GM19025 (cell line): ENCODE data around the gene MPC1.
A peak's percentile ranks its signal among the peaks of the same experiment; 100 is the strongest.
"Not testable (repeated sequence)": the region's sequence is repeated elsewhere in the genome, so short reads cannot be mapped to it uniquely, and the experiment has no call there.

Experiments used
- ATAC-seq: cut with Tn5 transposase; IDR thresholded peaks from one replicate; pipeline ENCODE4 v1.9.1; 2021; ENCODE audit warnings: mild to moderate bottlenecking, low read depth, moderate library complexity; ENCODE audit not compliant: unreplicated experiment

Gene MPC1

DNA sequence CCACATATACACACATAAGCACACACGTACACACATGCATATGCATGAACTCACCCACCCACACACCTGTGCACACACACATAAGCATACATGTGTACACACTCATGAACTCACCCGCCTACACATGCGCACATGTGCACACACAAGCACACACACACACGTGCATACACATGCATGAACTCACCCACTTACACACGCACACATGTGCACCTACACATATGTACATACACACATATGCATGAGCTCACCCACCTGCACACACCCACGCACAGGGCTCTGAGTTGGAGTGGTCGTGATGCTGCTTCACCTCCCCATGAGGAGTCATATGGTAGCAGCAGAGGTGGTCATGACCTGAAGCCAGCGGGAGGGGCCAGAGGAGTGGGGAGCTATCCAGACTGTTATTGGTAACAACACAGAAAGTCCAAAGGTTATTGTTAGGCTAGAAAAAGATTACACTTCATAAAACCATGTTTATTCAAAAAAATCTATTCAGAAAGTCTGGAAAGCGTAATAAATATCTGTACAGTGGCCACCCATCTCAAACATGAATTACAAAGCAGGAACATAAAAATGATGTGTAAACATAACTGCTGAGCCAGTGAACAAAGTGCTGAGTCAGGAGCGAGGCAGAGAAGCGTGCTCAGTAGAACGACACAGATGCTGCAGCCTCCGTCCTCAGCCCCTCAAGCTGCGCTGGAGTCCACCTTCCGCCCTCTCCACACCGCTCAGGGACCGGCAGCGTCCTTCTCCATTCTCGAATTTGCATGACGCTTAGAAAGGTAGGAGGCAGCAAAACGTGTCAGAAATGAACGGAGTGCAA lies 26.4 kb upstream of the MPC1 start:
- ATAC-seq: no peak

DNA sequence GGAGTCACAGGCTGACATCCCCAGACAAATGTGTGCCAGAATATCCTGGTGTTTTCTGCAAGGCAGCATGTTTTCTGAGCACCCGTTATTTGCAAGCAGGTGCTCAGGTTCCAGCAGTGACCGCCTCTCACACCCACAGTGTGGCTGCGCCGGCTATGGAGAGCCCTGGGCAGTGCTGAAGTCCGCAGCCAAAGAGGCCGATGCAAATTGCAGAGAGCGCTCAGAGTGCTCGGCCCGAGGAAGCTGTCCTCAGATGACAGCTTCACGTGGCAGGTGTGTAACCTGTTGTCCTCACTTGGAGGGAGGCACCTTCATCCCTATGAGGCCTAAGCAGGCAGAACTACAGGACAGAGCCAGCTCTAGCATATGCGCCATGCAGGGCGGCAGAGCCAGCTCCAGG lies 23.5 kb upstream of the MPC1 start:
- no peak for ATAC-seq

DNA sequence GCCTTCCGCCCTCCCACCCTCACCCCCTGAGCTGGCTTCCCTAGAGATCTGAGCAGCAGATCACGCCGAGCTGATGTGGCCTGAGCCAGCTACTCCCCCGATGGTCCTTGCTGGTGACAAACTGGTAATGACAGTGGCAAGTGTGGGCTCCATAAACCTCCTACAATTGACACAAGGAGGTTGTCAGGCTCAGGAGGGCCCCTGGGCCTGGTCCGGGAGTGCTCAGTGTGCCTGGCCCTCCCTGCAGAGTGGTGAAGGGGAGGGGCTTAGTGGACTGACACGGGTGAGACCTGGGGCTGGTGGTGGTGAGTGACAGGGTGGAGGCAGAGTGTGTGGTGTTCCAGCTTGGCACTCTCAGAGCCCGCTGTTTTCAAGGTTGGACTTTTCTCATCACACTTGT lies 22.6 kb upstream of the MPC1 start:
- no peak for ATAC-seq

DNA sequence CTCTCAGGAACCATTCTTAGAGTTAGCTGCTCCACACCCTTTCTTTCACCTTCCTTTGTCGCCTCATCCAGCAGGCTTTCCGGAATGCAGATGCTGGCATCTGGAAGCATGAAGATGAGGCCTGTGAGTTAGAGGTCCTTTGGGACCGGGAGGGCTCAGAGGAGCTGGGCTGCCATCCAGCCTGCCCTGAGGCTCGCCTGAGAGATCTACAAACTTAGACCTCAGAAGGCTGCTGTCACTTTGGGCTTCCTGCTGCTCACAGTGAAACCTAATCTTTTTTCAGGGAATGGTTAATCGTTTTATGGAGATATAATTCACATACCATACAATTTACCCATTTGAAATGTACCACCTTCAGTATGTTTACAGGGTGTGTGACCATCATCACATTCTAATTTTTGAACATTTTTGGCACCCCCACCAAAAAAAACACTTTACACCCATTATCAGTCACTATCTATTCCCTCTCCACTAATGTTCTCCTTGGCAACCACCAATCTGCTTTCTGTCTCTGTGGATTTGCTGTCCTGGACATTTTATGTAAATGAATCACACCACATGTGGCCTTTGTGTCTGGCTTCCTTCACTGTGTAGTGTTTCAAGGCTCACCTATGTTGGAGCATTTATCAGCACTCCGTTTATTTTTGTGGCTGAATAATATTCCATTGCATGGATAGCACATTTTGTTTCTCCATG lies 20.0 kb upstream of the MPC1 start:
- ATAC-seq: no peak

DNA sequence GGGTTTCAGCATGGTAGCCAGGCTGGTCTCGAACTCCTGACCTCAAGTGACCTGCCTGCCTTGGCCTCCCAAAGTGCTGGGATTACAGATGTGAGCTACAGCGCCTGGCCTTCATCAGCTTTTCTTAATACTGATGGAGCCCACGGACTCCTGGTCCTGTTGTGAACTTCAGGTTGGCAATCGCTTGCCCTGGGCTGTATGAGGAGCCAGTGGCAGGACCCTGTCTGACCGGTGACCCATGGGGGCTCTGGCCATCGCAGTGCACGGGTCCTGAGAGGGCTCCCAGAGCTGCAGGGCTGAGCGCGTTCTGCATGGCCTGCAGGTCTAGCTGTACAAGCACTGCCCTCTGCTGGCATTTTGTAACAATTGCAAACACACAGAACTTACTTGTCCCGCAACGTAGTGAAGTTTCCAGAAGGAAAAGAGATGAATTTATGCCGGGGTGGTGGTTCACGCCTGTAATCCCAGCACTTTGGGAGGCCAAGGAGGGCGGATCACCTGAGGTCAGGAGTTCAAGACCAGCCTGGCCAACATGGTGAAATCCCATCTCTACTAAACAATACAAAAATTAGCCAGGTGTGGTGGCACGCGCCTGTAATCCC lies 18.0 kb upstream of the MPC1 start:
- peak; percentile 66 for ATAC-seq

DNA sequence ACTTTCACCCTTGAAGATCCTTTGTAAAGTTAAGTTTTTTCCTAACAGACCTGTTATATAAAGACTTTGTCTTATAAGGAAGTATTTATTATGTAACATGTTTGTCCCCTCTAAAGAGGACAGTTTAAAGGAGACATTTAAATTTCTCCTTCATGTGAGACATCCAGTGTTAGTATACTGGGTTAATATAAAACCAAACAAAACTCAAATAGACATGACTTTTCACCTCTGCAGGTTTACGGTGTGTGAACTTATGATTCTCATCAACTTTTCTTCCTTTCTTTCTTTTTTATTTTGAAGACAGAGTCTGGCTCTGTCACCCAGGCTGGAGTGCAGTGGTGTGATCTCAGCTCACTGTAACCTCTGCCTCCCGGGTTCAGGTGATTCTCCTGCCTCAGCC lies 17.4 kb upstream of the MPC1 start:
- ATAC-seq: no peak

DNA sequence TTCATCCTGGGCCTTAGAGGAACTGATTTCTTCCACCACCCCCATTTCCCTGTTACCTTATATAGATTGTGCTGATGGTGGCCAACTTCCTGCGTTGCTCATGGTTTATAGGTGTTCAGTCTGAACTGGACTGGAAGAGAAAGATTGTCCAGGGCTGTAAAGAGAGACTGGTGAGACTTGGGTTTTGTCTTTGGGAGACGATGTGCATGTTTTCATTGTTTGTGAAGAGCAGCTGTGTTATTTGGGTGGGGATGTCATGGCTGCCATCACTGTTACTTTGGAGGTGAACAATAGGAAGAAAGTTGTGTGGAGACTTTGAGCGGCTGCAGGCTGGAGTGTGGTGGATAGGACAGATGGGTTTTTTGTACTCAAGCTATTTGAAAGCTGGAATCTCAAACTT lies 15.6 kb upstream of the MPC1 start:
- ATAC-seq: no peak

DNA sequence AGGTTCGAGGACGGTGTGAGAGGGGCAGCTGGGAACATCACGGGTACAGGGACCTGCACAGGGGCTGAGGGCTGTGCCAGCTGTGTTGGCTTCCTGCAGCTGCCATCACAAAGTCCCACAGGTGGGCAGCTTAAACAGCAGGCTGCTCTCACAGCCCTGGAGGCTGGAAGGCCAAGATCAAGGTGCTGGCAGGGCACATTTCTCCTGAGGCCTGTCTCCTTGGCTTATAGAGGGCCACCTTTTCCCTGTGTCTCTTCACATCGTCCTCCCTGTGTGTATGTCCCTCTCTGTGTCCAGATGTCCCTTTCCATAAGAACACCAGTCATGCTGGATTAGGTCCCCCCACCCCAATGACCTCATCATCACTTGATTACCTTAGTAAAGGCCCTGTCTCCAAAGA lies 15.1 kb upstream of the MPC1 start:
- ATAC-seq: no peak

DNA sequence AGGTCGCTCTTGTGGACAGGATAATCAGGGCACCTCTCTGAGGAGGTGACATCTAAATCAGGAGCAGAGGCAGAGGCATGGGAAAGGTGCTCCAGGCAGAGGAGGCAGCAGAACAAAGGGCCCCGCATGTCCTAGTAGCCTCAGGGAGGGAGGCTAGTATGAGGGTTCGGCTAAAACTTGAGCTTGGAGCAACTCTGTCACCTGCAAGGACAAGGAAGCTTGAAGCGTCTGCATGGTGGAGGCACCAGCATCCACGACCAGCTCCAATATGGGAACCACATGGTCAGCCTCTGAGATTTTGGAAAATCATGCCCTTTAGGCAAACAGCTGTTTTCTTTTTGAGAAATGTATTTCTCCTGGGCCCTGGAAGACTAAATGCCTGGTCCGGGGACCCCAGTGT lies 13.0 kb upstream of the MPC1 start:
- ATAC-seq: no peak

DNA sequence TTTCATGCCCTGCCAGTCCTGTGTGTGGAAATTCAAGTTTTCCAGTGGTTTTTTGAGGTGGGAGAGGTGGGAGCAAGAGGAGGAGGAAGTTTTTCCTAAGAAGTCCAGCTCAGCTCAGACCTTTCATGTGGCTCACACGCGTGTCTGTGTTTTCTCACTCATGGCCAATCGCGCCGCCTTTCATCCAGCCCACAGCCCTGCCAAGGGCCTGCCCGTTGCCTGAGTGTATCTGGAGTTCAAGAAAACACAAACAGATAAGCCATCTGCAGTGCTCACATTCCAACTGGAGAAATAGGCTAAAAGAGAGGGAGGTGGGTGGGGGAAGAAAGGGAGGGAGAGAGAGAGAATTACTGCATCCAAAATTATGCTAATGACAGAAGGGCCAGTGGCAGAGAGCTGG lies 12.6 kb upstream of the MPC1 start:
- ATAC-seq: no peak

DNA sequence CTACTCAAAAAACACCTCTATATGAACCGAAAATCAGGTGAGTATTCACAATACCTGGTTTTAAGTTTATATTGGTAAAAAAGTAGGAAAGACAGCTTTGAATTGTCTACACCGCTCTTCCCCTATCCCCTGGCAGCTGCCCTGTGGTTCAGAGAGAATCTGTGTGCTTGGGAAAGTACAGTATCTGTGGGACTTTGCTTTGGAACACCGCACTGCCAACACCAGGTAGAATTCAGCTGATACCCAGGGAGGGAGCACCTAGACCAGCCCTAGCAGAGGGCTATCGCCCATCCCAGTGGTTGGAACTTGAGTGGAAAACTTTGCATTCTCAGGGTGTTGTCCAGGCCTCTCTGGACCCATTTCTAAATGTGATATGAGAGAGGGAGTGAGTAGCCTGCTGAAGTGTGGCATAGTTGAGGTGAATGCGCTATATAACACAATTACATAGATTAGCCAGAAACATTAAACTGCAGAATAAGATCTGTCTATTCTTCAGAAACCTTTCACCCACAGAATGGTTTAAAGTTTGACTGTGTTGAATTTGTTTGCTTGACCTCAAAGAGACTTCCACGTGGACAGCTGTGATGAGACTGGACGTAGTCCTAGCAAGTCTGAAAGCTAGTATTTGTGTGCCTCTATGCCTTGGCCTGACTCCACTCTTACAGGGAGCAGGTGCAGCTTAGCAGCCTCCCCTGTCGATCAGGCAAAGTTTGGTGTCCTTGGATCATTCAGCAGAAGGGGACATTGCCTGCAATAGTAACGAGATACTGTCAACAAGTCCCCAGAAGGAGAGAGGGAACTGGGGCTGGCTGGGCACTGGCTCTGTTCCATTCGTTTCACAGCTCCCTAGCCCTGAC lies 11.5 kb upstream of the MPC1 start:
- no peak for ATAC-seq

DNA sequence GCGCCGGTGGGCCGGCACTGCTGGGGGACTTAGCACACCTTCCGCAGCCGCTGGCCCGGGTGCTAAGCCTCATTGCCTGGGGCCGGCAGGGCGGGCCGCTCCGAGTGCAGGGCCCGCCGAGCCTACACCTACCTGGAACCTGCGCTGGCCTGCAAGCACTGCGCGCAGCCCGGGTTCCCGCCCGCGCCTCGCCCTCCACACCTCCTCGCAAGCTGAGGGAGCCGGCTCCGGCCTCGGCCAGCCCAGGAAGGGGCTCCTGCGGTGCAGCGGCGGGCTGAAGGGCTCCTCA lies 10.7 kb upstream of the MPC1 start:
- no peak for ATAC-seq

DNA sequence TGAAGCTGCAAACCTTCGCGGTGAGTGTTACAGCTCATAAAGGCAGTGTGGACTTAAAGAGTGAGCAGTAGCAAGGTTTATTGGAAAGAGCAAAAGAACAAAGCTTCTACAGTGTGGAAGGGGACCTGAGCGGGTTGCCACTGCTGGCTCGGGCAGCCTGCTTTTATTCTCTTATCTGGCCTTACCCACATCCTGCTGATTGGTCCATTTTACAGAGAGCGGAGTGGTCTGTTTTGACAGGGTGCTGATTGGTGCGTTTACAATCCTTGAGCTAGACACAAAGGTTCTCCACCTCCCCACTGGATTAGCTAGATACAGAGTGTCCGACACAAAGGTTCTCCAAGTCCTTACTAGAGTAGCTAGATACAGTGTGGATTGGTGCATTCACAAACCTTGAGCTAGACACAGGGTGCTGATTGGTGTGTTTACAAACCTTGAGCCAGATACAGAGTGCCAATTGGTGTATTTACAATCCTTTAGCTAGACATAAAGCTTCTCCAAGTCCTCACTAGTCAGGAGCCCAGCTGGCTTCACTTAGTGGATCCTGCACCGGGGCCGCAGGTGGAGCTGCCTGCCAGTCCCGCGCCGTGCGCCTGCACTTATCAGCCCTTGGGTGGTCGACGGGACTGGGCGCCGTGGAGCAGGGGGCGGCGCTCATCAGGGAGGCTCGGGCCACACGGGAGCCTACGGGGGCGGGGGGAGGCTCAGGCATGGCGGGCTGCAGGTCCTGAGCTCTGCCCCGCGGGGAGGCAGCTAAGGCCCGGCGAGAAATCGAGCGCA lies 10.2 kb upstream of the MPC1 start:
- ATAC-seq: not testable (repeated sequence)

DNA sequence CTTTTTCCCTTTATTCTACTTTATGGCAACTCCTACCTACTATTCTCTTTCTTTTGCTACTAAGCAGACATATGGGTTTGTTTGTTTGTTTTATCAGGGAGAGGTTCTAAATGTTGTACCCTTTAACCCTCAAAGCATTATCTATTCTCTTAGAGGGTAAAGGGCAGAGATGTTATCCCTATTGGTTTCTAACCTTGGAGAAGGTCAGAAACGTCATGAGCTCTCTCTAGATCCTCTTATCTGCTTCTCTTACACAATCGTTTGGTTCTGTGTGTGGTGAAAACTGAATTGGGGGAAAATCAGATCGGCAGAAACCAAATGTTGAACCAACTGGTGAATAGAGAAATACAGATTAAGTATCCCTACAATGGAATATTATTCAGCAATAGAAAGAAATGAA lies 6.4 kb upstream of the MPC1 start:
- ATAC-seq: no peak

DNA sequence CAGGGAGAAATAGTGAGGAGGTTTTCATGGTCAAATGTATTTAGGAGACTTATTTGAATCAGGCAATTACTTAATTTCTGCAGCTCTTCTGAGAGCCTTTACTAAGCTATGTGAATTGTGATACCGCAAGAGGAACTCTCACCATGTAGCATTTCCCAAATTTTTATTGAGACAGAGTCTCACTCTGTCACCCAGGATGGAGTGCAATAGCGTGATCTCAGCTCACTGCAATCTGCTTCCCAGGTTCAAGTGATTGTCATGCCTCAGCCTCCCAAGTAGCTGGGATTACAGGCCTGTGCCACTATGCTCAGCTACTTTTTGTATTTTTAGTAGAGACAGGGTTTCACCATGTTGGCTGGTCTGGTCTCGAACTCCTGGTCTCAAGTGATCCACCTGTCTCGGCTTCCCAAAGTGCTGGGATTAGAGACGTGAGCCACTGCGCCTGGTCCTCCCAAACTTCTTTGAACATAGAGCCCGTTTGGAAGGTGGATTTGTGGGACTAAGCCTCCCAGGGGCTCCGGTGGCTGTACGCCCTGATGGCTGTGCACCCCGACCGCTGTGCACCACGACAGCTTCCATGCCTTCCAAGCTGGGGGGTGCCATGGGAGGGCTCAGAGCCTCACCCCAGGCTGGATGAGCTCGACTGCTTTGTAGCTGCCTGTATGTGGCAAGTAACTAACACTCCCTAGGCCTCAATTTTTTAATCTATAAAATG lies 5.7 kb upstream of the MPC1 start:
- no peak for ATAC-seq

DNA sequence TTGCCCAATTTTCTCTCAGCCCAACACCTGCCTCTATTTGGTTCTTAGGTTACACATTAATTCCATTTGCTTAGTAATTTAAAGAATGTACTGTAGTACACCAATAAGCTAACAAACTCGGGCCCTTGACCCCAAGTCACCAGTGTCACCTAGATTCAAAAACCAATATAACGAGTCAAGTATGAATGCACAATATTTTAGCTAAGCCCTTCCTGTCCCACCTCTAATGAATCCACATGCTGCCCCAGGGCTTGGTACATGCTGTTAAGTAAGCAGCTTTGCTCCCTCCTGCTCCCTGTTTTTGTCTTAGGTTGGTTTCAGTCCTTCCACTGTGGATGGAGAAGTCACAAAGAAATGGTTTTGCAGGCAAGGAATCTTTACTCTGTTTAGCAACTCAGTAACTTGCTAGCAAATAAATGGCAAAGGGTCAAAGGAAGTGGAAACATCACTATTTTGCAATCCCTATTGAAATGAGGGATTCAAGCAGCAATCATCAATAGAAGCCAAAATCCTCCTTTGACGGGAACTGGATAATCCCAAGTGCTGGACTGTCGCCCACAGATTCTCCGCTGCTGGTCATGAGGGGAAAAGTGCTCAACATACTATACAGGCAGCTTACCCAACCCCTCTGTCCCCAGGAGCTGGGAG lies 5.0 kb upstream of the MPC1 start:
- ATAC-seq: no peak

DNA sequence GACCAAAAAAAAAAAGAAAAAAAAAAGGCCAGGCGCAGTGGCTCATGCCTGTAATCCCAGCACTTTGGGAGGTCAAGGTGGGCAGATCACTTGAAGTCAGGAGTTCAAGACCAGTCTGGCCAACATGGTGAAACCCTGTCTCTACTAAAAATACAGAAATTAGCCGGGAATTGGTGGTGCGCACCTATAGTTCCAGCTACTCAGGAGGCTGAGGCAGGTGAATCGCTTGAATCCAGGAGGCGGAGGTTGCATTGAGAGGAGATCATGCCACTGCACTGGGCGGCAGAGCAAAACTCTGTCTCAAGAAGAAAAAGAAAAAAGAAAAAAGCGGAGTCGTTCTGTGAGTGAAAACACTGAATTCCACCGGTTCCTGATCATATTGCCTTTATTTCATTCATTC lies 4.4 kb upstream of the MPC1 start:
- ATAC-seq: not testable (repeated sequence)

DNA sequence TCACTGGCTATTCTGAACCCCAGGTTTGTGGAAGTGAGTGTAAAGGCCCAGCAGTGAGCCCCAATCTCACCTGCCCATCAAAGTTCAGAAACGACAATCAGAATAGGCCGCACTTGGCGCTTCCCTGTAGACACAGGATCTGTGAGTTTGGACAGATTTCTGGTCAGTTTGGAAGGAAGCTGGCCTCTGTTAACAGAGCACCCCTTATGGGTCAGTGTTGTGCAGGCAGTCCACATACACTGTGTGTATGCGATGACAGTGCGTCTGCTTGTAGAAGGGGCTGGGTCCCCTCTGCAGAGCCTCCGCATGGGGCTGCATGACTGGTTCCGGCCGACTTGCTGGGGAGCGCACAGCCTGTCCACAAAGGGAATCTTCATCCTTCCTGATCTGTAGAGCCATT lies 3.4 kb upstream of the MPC1 start:
- no peak for ATAC-seq

DNA sequence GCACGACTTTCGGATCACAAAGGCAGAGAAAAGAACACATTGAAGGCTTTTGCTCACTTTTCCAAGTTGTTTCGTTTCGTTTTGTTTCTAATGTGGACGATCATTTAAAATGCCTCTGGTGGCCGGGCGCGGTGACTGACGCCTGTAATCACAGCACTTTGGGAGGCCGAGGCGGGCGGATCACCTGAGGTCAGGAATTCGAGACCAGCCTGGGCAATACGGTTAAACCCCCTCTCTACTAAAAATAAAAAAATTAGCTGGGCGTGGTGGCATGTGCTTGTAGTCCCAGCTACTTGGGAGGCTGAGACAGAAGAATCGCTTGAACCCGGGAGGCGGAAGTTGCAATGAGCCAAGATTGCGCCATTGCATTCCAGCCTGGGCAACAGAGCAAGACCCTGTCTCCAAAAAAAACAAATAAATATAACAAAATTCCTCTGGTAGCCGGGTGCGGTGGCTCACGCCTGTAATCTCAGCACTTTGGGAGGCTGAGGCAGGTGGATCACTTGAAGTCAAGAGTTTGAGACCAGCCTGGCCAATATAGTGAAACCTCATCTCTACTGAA lies 1.1 kb upstream of the MPC1 start:
- not testable (repeated sequence) for ATAC-seq
